Measurements from ENCODE around the gene LIG3.
A peak's percentile ranks its signal among the peaks of the same experiment; 100 is the strongest.
"Not testable (repeated sequence)": the region's sequence is repeated elsewhere in the genome, so short reads cannot be mapped to it uniquely, and the experiment has no call there.

LIG3 gene

DNA sequence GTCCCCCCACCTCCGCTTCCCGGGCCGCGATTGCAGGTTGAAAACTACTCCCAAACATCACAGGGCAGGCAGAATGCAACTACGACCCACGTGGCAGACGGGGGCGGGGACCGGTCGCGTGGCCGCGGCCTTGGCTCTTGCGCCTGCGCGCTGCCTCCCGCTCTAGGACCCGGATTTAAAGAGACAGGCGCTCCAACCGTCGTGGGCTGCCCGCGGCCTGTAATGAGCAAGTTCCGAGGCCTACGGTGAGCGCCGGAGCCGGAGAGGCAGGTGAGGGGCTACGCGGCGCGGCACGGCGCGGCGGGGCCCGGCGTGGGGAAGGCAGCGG, at the start of gene LIG3:
TSS of gene LIG3 (plus strand) at position 160 of the 328 bp plus-strand sequence. CDS start 2,494 bp downstream, outside the sequence.
- Mint-ChIP-seq H3K4me3 (peak within 1 kb of the TSS; percentile 95), H3K4me1 (peaks cover 53% of the 10 kb centered on the region), H3K36me3 (peaks cover 8% of the 10 kb centered on the region), H3K27me3 (no peaks in the 10 kb centered on the region), H3K9me3 (no peaks in the 10 kb centered on the region), H3K27ac (peak within 1 kb of the TSS; percentile 100)

DNA sequence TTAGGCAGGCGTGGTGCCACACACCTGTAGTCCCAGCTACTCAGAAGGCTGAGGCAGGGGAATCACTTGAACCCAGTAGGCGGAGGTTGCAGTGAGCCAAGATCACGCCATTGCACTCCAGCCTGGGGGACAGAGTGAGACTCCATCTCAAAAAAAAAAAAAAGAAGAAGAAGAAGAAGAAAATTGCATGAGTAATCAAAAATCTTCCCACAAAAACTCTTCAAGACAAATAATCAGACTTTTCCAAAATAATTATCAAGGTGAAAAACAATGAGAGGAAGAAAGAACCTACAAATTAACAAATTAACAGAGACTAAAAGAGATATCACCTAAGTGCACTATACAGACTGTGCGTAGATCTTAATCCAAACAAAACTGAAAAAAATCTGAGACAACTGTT, 29.5 kb upstream of the LIG3 start:
- H3K36me3 Mint-ChIP-seq, H3K4me3 Mint-ChIP-seq, H3K27ac Mint-ChIP-seq, H3K4me1 Mint-ChIP-seq, H3K9me3 Mint-ChIP-seq, H3K27me3 Mint-ChIP-seq: not testable (repeated sequence)

DNA sequence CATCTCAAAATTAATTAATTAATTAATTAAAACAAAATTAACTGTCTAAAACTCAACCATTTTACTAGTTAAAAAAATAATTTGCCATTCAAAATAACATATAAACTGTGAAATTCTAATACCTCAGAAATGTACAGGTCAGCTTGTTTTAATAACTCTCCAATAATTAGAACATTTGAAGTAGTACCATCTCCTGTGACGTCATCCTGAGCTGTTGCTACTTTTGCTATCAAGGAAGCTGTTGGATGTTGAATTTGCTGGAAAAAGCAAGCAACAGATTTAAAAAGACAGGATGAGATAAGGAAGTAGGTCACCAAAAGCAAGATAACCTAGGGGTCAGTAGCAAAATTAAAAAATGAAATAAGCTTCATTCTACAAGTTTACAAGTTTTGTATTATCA, 21.9 kb upstream of the LIG3 start:
- Mint-ChIP-seq H3K9me3 (peaks cover 6% of the 10 kb centered on the region), H3K4me3 (no peak overlapping the region), H3K36me3 (peaks cover 6% of the 10 kb centered on the region), H3K27ac (no peak overlapping the region), H3K4me1 (peaks cover 16% of the 10 kb centered on the region), H3K27me3 (no peaks in the 10 kb centered on the region)

DNA sequence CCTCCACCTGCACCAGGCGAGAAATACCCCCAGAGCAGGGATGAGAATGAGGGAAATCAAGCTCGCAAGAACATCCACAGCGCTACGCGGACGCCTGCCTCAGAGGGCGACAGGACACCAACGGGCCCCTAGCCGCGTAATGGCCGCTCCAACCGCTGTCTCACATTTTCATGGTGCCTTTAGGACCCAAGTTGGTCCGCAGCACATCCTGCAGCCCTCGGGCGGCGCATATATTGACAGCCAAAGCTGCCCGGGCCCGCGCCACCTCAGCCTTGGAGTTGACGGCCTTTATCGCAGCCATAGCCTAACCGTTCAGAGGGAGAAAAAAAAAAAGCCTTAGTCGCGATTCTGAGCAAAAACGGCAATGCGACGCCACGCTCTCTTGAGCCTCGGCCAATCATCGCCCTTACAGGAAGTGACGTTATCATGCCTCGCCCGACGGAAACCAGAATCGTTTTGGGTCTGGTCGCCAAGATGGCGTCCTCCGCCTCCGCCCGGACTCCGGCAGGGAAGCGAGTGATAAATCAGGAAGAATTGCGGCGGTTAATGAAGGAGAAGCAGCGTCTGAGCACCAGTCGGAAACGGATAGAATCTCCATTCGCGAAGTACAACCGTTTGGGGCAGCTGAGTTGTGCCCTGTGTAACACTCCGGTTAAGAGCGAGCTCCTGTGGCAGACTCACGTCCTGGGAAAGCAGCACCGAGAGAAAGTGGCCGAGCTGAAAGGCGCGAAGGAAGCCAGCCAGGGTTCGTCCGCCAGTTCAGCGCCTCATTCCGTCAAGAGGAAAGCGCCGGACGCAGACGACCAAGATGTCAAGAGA, 19.0 kb upstream of the LIG3 start, which contains the start of the genes CCT6B and ZNF830:
TSS of gene CCT6B (minus strand) at position 368 of the 819 bp plus-strand sequence. CDS start at position 301, 67 bp downstream.
TSS of gene ZNF830 (plus strand) at position 448 of the 819 bp plus-strand sequence. CDS start at position 475, 27 bp downstream.
- Mint-ChIP-seq H3K4me3 (peak within 1 kb of the TSS; percentile 99), H3K4me1 (peaks cover 26% of the 10 kb centered on the region), H3K27me3 (no peaks in the 10 kb centered on the region), H3K27ac (peak within 1 kb of the TSS; percentile 99), H3K36me3 (peaks cover 15% of the 10 kb centered on the region), H3K9me3 (peaks cover 6% of the 10 kb centered on the region)

DNA sequence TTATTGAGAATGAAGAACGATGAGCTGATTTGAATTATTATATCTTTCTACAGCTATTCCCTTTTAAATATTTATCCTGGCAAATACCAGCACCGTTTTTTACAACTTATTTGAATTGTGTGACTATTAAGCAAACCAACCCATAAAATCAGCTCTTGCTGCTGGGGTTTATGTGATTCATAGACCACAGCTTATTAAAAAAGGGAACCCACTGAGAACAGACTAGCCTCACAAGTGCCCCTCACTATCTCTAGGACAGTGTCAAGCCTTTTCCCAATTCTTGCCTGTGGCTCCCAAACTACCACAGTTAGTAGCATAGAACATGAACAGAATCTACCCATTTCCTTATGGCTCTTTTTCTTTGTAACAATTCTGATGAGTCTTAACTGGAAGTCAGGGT, 6.1 kb upstream of the LIG3 start:
- H3K27ac Mint-ChIP-seq = no peak overlapping the region
- no peak overlapping the region for H3K4me3 Mint-ChIP-seq
- no peaks in the 10 kb centered on the region for H3K36me3 Mint-ChIP-seq
- no peaks in the 10 kb centered on the region for H3K9me3 Mint-ChIP-seq
- no peaks in the 10 kb centered on the region for H3K27me3 Mint-ChIP-seq
- peaks cover 2% of the 10 kb centered on the region for H3K4me1 Mint-ChIP-seq

DNA sequence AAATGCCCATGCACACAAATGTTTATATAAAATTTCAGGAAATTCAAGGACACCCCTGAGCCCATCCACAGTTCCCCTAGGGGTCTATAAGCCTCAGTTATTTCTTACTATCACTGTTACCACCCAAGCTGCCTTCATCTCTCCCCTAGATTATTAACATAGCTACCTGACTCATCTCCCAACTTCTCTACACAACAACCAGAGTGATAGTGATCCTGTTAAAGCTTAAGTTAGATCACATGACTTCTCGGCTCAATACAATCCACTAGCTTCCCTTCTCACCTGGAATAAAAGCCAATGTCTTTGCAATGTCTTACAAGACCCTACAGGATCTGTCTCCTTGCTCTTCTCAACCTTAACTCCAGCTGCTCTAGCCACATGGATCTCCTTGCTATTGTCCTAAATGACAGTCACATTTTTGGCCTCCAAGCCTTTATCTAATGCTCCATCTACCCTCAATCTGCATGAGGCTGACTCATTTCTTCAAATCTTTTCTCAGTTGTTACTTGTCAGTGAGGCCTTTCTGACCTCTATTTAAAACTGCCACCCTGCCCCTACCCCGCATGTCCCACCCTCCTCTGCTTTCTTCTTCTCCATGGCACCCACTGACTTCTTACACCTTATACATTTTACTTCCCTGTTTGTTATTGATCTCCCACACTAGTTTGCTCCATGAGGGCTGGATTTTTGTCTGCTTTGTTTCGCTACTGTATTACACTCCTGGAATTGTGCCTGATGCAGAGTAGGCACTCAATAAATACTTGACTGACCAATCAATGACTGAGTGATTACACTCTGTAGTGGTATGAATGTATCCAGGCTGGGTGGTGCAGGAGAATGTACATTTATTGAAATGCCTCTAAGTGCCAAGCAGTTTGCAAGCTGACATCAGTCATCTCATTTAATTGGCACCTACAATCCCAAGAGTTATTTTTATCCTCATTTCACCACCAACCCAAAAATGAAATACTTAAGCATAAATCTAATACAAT, 5.2 kb upstream of the LIG3 start:
- Mint-ChIP-seq H3K9me3 (no peaks in the 10 kb centered on the region), H3K4me1 (peaks cover 11% of the 10 kb centered on the region), H3K27me3 (no peaks in the 10 kb centered on the region), H3K36me3 (no peaks in the 10 kb centered on the region), H3K4me3 (no peak overlapping the region), H3K27ac (no peak overlapping the region)

DNA sequence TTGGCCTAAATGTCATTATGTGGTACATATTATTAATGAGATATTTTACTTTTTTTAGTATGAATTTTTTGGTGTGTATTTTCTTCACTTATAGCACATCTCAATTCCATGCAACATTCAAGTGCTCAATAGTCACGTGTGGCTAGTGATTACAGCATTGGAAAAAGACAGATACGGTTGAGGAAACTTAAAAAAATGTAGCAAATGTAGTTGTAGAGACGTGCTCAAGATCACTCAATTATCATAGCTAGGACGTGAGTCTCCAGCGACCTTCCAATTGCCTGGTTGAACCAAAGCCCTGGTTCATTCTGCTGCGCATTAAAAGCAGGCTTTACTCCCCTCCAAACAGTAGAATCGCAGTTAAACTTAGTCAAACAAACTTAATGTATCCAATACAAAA, 1.2 kb upstream of the LIG3 start:
- Mint-ChIP-seq H3K9me3 (no peaks in the 10 kb centered on the region), H3K36me3 (peaks cover 6% of the 10 kb centered on the region), H3K4me1 (peaks cover 43% of the 10 kb centered on the region), H3K27ac (peak overlapping the region; percentile 67), H3K27me3 (no peaks in the 10 kb centered on the region), H3K4me3 (peak overlapping the region; percentile 95)

DNA sequence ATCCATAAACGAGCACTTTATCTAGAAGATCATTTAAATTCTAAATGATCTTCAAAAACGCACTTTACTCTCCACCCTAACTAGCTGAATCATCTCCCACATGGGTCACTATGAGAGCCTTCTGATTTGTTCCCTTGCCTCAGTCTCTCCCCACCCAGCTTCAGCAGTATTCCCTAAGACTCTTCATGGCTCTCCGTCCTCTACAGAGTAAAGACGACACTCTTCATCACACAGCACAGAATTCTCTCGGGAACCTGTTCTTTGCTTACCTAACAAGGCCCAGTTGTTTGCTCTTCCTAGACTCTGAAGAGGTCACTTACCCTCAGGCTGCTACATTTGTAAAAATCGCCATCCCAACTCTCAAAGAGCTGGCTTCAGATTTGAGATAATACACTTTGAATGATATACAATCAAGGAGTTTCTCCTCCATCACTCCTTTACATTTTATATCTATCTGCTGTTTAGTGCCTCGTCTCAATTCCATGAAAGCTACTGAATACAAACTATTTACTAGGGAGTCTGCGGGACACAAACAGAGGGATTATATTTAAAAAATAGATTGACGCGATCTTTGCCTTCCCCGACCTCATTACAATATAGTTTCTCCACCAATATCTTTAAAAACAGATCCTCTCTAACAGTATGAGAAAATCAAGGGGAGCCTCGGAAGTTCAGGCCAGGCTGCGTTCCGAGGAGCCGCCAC, 511 bp upstream of the LIG3 start:
- Mint-ChIP-seq H3K27ac (peak overlapping the region; percentile 100), H3K9me3 (no peaks in the 10 kb centered on the region), H3K27me3 (no peaks in the 10 kb centered on the region), H3K36me3 (peaks cover 8% of the 10 kb centered on the region), H3K4me1 (peaks cover 48% of the 10 kb centered on the region), H3K4me3 (peak overlapping the region; percentile 95)

DNA sequence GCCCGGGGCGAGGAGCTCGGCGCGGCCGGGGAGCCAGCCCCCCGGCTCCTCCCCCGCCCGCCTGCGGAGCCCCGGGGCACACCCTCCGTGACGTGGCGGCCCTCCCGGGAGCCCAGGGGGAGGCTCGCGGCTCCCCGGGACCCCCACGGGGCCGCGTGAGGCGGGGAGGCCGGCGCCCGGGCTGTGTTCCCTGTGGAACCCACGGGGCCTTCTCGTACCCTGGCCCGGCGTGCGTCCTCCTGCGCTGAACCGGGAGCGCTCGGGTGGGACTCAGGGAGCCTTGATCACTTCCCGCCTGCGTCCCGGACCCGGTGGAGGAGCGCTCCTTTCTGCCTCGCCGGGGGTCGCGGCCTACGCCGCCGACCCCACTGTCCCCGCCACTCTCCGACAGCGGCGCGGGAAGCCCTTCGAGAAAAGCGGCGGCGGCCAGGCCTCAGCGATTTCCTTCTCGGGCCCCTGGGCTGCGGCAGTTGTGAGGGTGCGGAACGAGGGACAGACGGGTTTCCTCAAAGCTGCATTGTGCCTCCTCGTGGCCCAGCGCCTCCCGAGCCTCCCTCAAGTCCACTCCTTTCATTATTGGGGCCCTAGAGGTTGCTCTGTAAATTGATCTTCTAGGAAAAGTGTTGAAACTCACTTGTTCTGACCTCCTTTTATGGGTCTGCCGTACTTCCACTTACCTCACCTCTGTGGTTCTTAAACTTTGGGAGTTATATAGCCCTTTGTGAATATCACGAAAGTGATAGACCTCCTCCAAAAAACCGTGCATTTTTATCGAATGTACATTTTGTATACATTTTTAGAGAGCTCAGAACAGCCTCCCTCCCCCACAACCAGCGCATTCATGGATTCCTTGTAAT, 597 bp downstream of the LIG3 start:
- peaks cover 8% of the 10 kb centered on the region for H3K36me3 Mint-ChIP-seq
- no peaks in the 10 kb centered on the region for H3K9me3 Mint-ChIP-seq
- peaks cover 57% of the 10 kb centered on the region for H3K4me1 Mint-ChIP-seq

DNA sequence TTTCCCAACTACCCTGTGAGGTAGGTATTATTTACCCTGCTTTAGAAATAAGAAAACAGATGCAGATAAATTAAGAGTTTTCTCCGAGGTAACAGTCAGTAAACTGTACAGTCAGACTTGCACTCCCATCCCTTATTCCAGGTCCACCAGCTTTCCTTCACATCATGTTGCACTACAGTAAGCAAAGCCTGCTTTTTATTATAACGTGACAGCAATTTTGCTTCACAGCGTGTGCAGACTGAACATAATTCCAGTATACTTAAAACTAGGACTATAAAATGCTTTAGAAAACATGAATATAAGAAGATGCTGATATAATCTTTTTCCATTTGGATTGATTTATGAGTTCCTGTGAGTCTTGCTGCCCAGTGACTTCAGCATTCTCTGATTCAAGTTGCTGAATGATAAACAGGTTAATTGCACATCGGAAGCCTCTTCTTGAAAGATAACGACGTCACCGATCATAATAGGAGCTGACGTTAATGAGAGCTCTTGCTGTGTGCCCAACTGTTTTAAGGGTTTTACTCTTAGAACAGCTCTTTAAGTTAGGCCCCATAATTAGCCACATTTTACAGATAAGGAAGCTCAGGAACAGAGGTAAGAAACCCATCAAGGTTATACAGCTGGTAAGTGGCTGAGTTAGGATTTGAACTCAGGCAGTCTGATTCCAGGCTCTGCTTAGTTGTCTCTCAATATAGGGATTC, 1.4 kb downstream of the LIG3 start:
- peaks cover 8% of the 10 kb centered on the region for H3K36me3 Mint-ChIP-seq
- H3K27ac Mint-ChIP-seq = peak overlapping the region; percentile 96
- H3K9me3 Mint-ChIP-seq = no peaks in the 10 kb centered on the region
- peaks cover 57% of the 10 kb centered on the region for H3K4me1 Mint-ChIP-seq
- H3K4me3 Mint-ChIP-seq = peak overlapping the region; percentile 95
- no peaks in the 10 kb centered on the region for H3K27me3 Mint-ChIP-seq

More for the DNA sequence above, 597 bp downstream of the LIG3 start:
- Mint-ChIP-seq H3K27me3 (no peaks in the 10 kb centered on the region), H3K4me3 (peak overlapping the region; percentile 95), H3K27ac (peak overlapping the region; percentile 96)

DNA sequence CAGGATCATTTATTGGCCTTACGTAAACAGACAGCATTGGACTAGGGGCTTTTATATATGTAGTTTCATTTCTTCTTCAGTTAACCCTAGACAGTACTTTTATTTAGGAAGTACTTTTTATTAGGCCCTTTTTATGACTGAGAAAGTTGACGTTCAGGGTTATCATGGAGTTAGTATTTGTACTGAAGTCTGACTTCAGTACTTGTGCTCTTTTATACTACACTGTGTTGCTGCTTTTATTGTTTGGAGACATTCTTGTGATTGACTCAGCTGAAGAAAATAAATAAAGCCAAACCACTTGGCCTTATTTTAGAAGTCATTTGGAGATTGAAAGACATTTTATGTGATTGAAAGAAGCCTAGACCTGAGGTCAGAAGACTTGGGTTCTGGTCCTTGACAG, 6.9 kb downstream of the LIG3 start:
- peaks cover 16% of the 10 kb centered on the region for H3K36me3 Mint-ChIP-seq

DNA sequence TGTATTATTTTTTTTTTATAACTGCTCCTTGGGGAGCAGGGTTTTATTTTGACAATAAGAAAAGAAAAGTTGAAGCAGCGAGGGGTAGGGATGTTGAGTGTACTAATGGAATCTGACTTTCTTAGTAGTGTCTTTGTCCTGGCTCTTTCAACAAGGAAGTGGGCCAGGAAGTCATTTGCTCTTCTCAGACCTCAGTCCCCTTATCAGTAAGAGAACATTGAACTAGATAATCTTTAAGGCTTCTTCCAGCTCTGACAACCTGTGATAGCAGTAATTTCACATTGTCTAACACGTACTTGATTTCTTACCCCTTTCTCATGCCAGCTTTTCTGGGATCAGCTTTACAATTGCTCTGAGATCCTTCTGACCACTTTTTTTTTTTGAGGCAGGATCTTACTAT, 8.3 kb downstream of the LIG3 start:
- no peak overlapping the region for H3K27ac Mint-ChIP-seq
- no peak overlapping the region for H3K4me3 Mint-ChIP-seq
- peaks cover 17% of the 10 kb centered on the region for H3K36me3 Mint-ChIP-seq
- H3K27me3 Mint-ChIP-seq = no peaks in the 10 kb centered on the region
- peaks cover 23% of the 10 kb centered on the region for H3K4me1 Mint-ChIP-seq
- no peaks in the 10 kb centered on the region for H3K9me3 Mint-ChIP-seq

More for the DNA sequence above, 6.9 kb downstream of the LIG3 start:
- peaks cover 36% of the 10 kb centered on the region for H3K4me1 Mint-ChIP-seq
- H3K27me3 Mint-ChIP-seq = no peaks in the 10 kb centered on the region
- H3K27ac Mint-ChIP-seq = no peak overlapping the region
- no peaks in the 10 kb centered on the region for H3K9me3 Mint-ChIP-seq
- H3K4me3 Mint-ChIP-seq = no peak overlapping the region

DNA sequence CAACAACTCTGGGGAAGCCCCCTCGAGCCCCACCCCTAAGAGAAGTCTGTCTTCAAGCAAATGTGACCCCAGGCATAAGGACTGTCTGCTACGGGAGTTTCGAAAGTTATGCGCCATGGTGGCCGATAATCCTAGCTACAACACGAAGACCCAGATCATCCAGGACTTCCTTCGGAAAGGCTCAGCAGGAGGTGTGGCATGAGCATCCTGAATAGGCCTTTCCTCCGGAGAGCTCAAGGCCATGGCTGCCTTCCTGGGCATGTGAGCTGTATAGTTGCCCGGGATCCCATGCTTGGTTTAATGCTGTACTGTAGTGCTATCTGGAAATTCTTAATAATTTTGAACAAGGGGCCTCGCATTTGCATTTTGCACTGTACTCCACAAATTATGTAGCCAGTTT, 9.2 kb downstream of the LIG3 start:
- Mint-ChIP-seq H3K36me3 (peaks cover 12% of the 10 kb centered on the region), H3K4me3 (no peak overlapping the region), H3K4me1 (peaks cover 14% of the 10 kb centered on the region), H3K9me3 (no peaks in the 10 kb centered on the region), H3K27ac (no peak overlapping the region), H3K27me3 (no peaks in the 10 kb centered on the region)

DNA sequence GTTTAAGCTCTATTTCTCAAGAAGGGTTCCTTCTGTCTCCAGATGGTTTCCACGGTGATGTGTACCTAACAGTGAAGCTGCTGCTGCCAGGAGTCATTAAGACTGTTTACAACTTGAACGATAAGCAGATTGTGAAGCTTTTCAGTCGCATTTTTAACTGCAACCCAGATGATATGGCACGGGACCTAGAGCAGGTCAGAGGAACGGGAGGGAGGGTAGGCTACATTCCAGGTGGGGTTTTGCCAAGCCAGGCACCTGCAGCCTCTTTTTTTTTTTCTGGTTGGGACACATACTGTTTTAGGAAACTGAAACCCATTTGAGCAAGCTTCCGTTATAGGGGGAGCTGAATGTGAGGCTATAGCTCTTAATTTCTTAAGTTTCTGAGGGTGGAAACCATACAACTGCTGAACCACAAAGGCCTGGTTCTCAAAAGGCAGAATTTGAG, 10.6 kb downstream of the LIG3 start:
- H3K4me3 Mint-ChIP-seq = no peak overlapping the region
- H3K27ac Mint-ChIP-seq = no peak overlapping the region
- no peaks in the 10 kb centered on the region for H3K27me3 Mint-ChIP-seq
- peaks cover 4% of the 10 kb centered on the region for H3K4me1 Mint-ChIP-seq
- H3K36me3 Mint-ChIP-seq = peaks cover 12% of the 10 kb centered on the region
- H3K9me3 Mint-ChIP-seq = no peaks in the 10 kb centered on the region

Data from activated naive CD4-positive, alpha-beta T cell treated with anti-CD3 and anti-CD28 coated beads, Interleukin-2, amount 50 U/mL, for 24 hours (primary cell).